Measurements from ENCODE around the gene CARD9. TPM values are rescaled to one million over a fixed set of nuclear protein-coding genes. Genes with fewer than 3 reads are reported as not detected.

The CARD9 gene
- total and polyA plus RNA-seq, 11 donors: 0.30 to 7.1 (median 0.77) TPM

DNA sequence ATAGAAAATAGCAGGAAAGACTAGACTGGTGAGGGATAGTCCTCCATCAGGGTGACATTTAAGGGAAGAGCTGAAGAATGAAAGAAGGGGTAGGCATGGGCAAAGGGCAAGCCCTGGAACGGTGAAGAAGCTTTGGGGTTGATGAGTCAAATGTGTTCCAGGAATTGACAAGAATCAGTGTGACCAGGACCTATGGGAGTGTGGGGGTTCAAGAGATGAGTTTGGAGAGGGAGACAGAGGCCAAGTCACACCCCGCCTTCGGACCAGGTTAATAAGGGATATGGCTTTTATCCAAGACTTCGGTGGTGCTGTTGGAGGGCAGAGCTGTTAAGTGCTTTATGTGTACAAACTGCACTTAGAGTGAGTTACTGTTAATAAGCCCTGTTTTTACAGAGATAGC, 37.9 kb upstream of the CARD9 start:
- intact Hi-C loops (cut with DNase I): no loop called here
- H3K27me3 ChIP-seq: no peaks in the 10 kb centered on the region
- DNase-seq: no peak
- no peaks in the 10 kb centered on the region for H3K9me3 ChIP-seq
- H3K36me3 ChIP-seq: peaks cover 0 to 62% (median 55%) of the 10 kb centered on the region in 9 donors
- H3K4me3 ChIP-seq: peak overlapping the region; percentile 68 to 100 (median 76)
- peak overlapping the region in 4 of 12 donors; percentile 83 to 90 (median 87) for H3K27ac ChIP-seq
- WGBS, 4 donors: 26 to 33% (median 30%) methylated on average over 4 of the region's 4 CpGs
- no peak for TF ChIP-seq POLR2A (IDR thresholded peaks at IDR 0.05)
- TF ChIP-seq, protein P1, sequence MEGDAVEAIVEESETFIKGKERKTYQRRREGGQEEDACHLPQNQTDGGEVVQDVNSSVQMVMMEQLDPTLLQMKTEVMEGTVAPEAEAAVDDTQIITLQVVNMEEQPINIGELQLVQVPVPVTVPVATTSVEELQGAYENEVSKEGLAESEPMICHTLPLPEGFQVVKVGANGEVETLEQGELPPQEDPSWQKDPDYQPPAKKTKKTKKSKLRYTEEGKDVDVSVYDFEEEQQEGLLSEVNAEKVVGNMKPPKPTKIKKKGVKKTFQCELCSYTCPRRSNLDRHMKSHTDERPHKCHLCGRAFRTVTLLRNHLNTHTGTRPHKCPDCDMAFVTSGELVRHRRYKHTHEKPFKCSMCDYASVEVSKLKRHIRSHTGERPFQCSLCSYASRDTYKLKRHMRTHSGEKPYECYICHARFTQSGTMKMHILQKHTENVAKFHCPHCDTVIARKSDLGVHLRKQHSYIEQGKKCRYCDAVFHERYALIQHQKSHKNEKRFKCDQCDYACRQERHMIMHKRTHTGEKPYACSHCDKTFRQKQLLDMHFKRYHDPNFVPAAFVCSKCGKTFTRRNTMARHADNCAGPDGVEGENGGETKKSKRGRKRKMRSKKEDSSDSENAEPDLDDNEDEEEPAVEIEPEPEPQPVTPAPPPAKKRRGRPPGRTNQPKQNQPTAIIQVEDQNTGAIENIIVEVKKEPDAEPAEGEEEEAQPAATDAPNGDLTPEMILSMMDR (IDR thresholded peaks at IDR 0.05): no peak
- ATAC-seq: no peak
- H3K4me1 ChIP-seq: peaks cover 2 to 35% (median 24%) of the 10 kb centered on the region in 12 donors

DNA sequence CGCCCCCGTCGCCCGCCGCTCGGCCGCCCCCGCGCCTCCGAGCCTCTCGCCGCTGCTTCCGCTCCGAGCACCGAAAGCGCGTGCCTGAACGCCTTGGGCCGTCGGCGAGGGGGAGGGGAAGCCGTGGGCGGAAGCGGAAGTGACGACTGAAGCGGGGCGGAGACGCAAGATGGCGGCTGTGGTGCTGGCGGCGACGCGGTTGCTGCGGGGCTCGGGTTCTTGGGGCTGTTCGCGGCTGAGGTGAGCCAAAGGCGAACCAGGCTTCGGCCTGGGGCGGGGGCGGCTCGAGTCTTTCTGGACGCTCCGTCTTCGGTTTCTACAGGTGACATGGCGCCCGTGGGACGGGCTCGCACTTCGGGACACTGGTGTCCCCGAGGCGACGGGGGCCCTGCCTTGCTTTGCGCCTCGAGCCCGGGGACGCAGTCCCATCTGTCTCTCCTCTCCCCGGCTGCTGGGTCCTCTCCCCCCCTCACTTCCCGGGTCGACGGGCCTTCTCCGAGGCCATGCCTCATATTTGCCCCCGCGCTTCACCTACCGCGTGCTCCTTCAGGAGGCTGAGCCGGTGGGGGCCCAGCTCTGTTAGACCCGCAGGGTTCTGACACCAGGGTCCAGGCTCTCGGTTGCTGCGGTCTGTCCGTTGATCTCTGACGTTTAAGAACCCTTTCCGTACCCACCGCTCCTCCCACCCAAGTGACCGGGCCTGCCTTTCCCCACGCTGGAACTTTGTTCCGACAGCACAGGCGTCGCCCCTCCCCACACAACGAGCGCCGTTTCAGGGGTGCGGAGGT, 37.2 kb upstream of the CARD9 start, which contains the start of the genes ENTR1 and PMPCA:
ENTR1 (minus strand) TSS at position 115 of the 788 bp plus-strand sequence. CDS start 217 bp downstream, outside the sequence.
PMPCA (plus strand) TSS at position 159 of the 788 bp plus-strand sequence; CDS start at position 170, 11 bp downstream.
- WGBS, 4 donors: 0 to 1% (median 0%) methylated on average over 26 to 83 of the region's 83 CpGs
- Histone ChIP-seq H3K4me3 (peak within 1 kb of the TSS; percentile 68 to 100 (median 76)), H3K27me3 (no peaks in the 10 kb centered on the region), H3K9me3 (no peaks in the 10 kb centered on the region), H3K4me1 (peaks cover 2 to 35% (median 24%) of the 10 kb centered on the region in 12 donors), H3K36me3 (peaks cover 0 to 62% (median 55%) of the 10 kb centered on the region in 9 donors), H3K27ac (peak within 1 kb of the TSS in 11 of 12 donors; percentile 71 to 91 (median 84))
- DNase-seq (peak; percentile 93 to 97 (median 95)), ATAC-seq (peak; percentile 62 to 94 (median 90))
- intact Hi-C loops (cut with DNase I): no loop called here
- TF ChIP-seq, protein P1 (IDR thresholded peaks at IDR 0.05): no peak
- peak in 1 of 2 donors; percentile 68 for TF ChIP-seq POLR2A (IDR thresholded peaks at IDR 0.05)

DNA sequence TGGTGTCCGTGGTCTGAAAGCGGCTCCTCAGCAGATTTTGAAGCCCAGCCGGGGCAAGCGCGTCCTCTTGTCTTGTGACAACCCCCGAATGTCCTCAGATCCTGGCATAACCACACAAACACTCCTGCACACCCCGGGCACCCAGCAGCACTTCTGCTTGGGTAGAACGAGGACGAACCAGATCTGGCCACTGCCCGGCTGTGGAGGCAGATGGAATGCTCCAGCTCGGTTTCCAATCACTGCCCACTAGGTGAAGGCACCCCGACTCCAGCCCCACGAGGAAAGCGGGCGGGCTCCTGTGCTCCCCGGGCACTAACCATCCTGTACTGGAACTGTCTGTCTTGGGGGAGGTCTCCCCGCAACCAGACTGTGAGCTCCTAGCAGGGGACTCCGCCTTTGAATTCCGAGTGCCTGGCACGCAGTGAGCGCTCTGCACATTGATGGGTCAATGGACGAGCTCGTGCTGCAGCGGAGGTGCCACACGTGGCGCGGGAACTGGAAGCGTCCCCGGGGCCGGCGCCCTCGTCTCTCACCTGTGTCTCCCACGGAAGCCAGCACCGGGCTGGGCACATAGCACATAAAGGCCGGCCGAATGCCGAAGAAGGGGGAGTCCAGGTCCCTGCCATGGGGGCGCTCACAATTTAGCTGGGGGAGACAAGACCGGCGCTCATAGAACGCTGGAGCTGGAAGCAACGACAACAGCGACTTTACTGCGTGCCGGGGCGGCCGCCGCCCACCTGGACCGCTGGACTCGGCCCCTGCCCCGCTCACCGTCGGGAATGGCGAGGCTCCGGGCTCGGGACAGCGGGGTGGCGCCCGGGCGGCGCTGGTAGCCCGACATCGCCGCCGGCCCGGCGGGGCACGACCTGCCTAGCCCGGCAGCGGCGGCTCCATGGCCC, 36.3 kb upstream of the CARD9 start:
- ATAC-seq: peak; percentile 10 to 29 (median 26)
- Histone ChIP-seq H3K4me1 (peaks cover 2 to 37% (median 24%) of the 10 kb centered on the region in 12 donors), H3K9me3 (no peaks in the 10 kb centered on the region), H3K36me3 (peaks cover 0 to 62% (median 55%) of the 10 kb centered on the region in 9 donors), H3K27ac (peak overlapping the region in 11 of 12 donors; percentile 70 to 90 (median 82)), H3K4me3 (peak overlapping the region; percentile 48 to 100 (median 76)), H3K27me3 (no peaks in the 10 kb centered on the region)
- intact Hi-C loops (cut with DNase I): loop anchor here in 1 of 10 donors (10.0 kb wide), 1 partner anchor 75 kb away; no protein-coding TSS in a partner anchor
- TF ChIP-seq POLR2A (IDR thresholded peaks at IDR 0.05): no peak
- TF ChIP-seq, protein P1 (IDR thresholded peaks at IDR 0.05): no peak
- DNase-seq: peak in 2 of 5 donors; percentile 44 to 70
- 11 to 18% (median 14%) methylated on average over 41 to 71 of the region's 71 CpGs for WGBS, 4 donors

Measured in heart left ventricle (tissue), 16 donors.